ENCODE measurements around the gene TP53I3.

Gene TP53I3

DNA sequence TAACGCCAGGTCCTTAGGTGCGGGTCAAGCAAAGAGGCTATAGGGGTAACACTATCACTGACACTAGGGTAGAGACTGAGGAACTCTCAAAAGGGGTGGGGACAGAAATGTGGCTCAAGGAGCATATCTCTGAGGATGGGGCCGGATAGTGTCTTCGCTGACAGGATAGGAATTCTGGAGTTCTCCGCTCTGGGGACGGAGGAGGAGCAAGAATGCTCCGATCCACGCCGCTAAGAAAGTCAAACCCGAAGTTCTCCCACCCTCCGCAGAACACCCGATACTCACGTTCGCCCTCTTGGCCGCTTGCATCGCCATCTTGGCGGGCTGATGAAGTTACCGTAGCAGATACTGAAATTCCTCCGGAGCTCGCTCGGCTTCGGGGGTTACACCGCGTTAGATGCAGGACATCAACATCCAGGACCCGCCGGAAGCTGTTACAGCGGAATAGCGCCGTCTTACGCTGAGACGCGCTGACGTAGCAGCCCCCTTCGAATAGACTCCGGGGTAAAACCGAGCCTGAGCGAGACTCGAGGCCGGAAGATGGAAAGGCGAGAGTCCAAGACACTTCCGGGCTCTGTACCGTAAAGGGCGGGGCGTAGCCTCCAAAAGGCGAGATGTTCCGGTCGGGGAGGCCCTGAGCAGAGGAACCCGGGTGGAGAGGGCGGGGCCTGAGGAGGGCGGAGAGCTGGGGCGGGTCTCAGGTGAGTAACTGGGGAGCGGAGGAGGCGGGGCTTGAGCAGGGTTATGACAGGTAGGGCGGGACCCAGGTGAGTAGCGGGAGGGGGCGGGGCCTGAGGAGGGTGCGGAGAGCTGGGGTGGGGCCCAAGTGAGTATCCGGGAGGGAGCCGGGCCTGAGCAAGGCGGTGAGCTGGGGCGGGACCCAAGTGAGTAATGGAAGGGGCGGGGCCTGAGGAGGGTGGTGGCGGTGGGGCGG, 8.5 kb downstream of the TP53I3 start, which contains the start of gene SF3B6:
Gene SF3B6 (minus strand): TSS at position 412 of the 934 bp plus-strand sequence. CDS start 97 bp downstream, at position 315.
- peaks cover 26% of the 10 kb centered on the region for H3K36me3 ChIP-seq (ENCODE audit: insufficient read depth, low read length)
- H3K27ac ChIP-seq = peak within 1 kb of the TSS; percentile 88
- peak within 1 kb of the TSS; percentile 97 for H3K4me3 ChIP-seq
- peak; percentile 94 for DNase-seq (ENCODE audit: low read depth, low spot score)
- H3K9ac ChIP-seq (ENCODE audit: insufficient read length) = peak within 1 kb of the TSS; percentile 80
- TF ChIP-seq POLR2AphosphoS5 (IDR thresholded peaks at IDR 0.05; ENCODE audit: borderline replicate concordance, low read depth, low read length) (peak; percentile 93), EZH2 (IDR thresholded peaks at IDR 0.05) (no peak)
- H3K9me3 ChIP-seq (ENCODE audit: low read depth, low read length) = no peaks in the 10 kb centered on the region

- Histone ChIP-seq H3K9me3 (ENCODE audit: low read depth, low read length) (no peaks in the 10 kb centered on the region), H3K9ac (ENCODE audit: insufficient read length) (peak overlapping the region; percentile 80), H3K36me3 (ENCODE audit: insufficient read depth, low read length) (peaks cover 31% of the 10 kb centered on the region), H3K4me3 (peak overlapping the region; percentile 97), H3K27ac (no peak overlapping the region)
- no peak for DNase-seq (ENCODE audit: low read depth, low spot score)
- TF ChIP-seq FOXP2 (optimal IDR thresholded peaks at IDR 0.05; ENCODE audit: control extremely low read depth, extremely low read length, insufficient read depth) = no peak
- no peak for TF ChIP-seq POLR2AphosphoS5 (IDR thresholded peaks at IDR 0.05; ENCODE audit: borderline replicate concordance, low read depth, low read length)
- TF ChIP-seq EZH2 (IDR thresholded peaks at IDR 0.05) = no peak
These were observed 9.4 kb downstream of the TP53I3 start for GRCh38 chr2:24075259-24075658.

DNA sequence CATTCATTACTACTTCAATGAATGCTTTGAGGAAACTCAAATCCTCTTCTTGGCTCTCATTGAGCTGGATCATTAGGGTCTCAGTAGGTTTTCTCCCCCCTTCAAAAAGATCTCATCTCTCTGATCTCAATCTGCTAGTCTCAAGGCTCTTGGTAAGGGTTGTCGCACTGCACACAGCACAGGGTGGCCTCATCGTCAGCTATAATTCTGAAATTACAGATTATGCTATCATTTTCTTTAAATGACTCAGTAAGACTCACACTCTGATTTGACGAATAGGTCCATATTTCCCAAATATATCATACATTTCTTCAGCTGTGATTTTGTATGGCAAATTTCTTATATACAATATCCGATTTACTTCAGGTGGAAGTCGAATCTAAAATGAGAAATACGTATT, 10.8 kb downstream of the TP53I3 start:
- no peak overlapping the region for H3K27ac ChIP-seq
- no peak overlapping the region for H3K4me3 ChIP-seq
- H3K9ac ChIP-seq (ENCODE audit: insufficient read length) = no peak overlapping the region
- H3K9me3 ChIP-seq (ENCODE audit: low read depth, low read length) = no peaks in the 10 kb centered on the region
- peaks cover 45% of the 10 kb centered on the region for H3K36me3 ChIP-seq (ENCODE audit: insufficient read depth, low read length)
- TF ChIP-seq FOXP2 (optimal IDR thresholded peaks at IDR 0.05; ENCODE audit: control extremely low read depth, extremely low read length, insufficient read depth) = no peak
- TF ChIP-seq EZH2 (IDR thresholded peaks at IDR 0.05) = no peak
- TF ChIP-seq POLR2AphosphoS5 (IDR thresholded peaks at IDR 0.05; ENCODE audit: borderline replicate concordance, low read depth, low read length) = no peak
- no peak for DNase-seq (ENCODE audit: low read depth, low spot score)

DNA sequence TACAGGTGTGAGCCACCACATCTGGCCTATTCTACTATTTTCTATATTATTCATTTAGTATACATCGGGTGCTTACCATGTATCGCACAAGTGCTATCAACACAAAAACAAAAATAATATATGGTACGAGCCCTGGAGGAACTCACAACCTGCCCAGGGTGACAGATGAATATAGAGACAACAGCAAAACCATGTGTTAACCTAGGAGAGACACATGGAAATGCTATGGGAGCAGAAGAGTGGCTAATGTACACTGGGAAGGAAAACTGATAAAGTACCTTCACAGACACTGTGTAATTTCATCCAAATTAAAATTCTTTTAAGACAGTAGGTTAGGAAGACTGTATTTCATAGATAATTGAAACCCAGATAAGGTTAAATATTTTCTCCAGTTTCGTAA, 12.4 kb downstream of the TP53I3 start:
- TF ChIP-seq POLR2AphosphoS5 (IDR thresholded peaks at IDR 0.05; ENCODE audit: borderline replicate concordance, low read depth, low read length) (no peak), FOXP2 (optimal IDR thresholded peaks at IDR 0.05; ENCODE audit: control extremely low read depth, extremely low read length, insufficient read depth) (no peak), EZH2 (IDR thresholded peaks at IDR 0.05) (no peak)
- H3K9me3 ChIP-seq (ENCODE audit: low read depth, low read length) = no peaks in the 10 kb centered on the region
- H3K36me3 ChIP-seq (ENCODE audit: insufficient read depth, low read length) = peaks cover 60% of the 10 kb centered on the region
- H3K9ac ChIP-seq (ENCODE audit: insufficient read length) = no peak overlapping the region
- no peak overlapping the region for H3K4me3 ChIP-seq
- no peak overlapping the region for H3K27ac ChIP-seq
- DNase-seq (ENCODE audit: low read depth, low spot score) = no peak

- TF ChIP-seq EZH2 (IDR thresholded peaks at IDR 0.05) (no peak), POLR2AphosphoS5 (IDR thresholded peaks at IDR 0.05; ENCODE audit: borderline replicate concordance, low read depth, low read length) (no peak), FOXP2 (optimal IDR thresholded peaks at IDR 0.05; ENCODE audit: control extremely low read depth, extremely low read length, insufficient read depth) (no peak)
- no peak for DNase-seq (ENCODE audit: low read depth, low spot score)
- no peaks in the 10 kb centered on the region for H3K9me3 ChIP-seq (ENCODE audit: low read depth, low read length)
- H3K27ac ChIP-seq = no peak overlapping the region
- H3K9ac ChIP-seq (ENCODE audit: insufficient read length) = no peak overlapping the region
- H3K4me3 ChIP-seq = no peak overlapping the region
- peaks cover 40% of the 10 kb centered on the region for H3K36me3 ChIP-seq (ENCODE audit: insufficient read depth, low read length)
These were observed 19.3 kb downstream of the TP53I3 start for GRCh38 chr2:24065341-24065740.

DNA sequence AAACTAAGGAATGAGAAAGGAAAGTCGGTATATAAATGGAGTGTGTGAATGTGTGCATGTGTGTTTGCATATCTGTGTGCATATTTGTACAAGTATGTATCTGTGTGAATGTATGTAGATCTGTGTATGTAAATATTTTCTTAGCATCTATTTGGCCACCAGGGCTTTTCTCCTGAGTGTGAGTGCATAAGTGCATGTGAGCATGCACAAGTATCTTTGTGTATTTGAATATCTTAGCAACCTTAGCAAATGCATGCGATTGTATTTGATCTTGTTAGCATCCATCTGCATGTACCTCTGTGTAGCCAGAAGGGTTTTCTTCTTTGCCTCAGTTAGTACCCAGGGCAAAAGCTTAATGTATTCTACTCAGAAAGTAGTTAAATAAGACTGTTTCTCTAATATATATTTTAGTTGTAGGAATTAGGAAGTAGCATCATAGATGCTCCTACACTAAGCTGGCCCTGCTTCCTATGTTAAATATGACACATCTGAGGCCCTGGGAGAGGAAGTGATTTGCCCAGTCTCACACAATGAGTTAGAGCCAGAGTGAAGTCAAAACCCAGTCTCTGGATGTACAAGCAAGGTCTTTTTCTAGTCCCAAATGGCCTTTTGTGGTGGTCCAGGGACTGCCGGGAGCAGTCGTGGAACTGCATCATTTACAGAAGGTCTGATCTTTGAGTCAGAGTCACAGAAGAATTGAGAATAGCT, 25.9 kb downstream of the TP53I3 start:
- Histone ChIP-seq H3K9me3 (ENCODE audit: low read depth, low read length) (no peaks in the 10 kb centered on the region), H3K4me3 (no peak overlapping the region), H3K9ac (ENCODE audit: insufficient read length) (no peak overlapping the region), H3K36me3 (ENCODE audit: insufficient read depth, low read length) (no peaks in the 10 kb centered on the region), H3K27ac (no peak overlapping the region)
- DNase-seq (ENCODE audit: low read depth, low spot score) = no peak
- TF ChIP-seq POLR2AphosphoS5 (IDR thresholded peaks at IDR 0.05; ENCODE audit: borderline replicate concordance, low read depth, low read length) (no peak), EZH2 (IDR thresholded peaks at IDR 0.05) (no peak), FOXP2 (optimal IDR thresholded peaks at IDR 0.05; ENCODE audit: control extremely low read depth, extremely low read length, insufficient read depth) (no peak)

GRCh38 chr2:24055750-24056149, 28.9 kb downstream of the TP53I3 start:
- no peak overlapping the region for H3K9ac ChIP-seq (ENCODE audit: insufficient read length)
- H3K4me3 ChIP-seq = no peak overlapping the region
- TF ChIP-seq EZH2 (IDR thresholded peaks at IDR 0.05) = no peak
- TF ChIP-seq FOXP2 (optimal IDR thresholded peaks at IDR 0.05; ENCODE audit: control extremely low read depth, extremely low read length, insufficient read depth) = no peak
- no peak for TF ChIP-seq POLR2AphosphoS5 (IDR thresholded peaks at IDR 0.05; ENCODE audit: borderline replicate concordance, low read depth, low read length)
- no peaks in the 10 kb centered on the region for H3K36me3 ChIP-seq (ENCODE audit: insufficient read depth, low read length)
- H3K9me3 ChIP-seq (ENCODE audit: low read depth, low read length) = no peaks in the 10 kb centered on the region
- no peak overlapping the region for H3K27ac ChIP-seq
- DNase-seq (ENCODE audit: low read depth, low spot score) = no peak

DNA sequence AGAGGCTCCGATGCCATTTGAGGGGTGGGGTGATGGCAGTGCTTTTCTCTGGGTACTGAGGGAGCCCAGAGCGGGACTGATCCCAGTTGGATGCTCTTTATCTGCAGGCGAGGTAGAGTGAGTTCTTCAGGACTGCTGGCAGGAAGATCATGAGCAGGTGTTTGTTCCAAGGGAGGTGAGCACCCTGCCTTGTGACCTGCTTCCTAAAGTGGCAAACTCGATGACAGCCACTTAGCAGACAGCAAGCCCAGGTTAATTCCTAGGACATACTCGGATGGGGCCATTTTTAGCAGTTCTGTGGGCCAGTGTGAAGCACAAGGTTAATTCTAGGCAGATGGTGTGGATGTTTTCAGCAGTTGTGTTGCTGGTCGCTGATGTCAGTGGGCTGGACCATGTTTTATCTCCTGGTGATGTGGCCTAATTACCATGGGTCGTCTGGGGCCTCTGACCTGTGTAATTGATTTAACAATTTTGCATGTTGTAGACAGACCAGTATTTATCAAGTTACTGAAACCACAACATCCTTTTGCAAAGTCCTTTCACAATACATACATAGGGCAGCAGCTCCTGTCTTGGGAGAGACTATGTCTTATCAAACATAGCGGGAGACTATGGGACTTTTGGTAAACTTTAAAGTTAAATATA, 30.1 kb downstream of the TP53I3 start:
- TF ChIP-seq FOXP2 (optimal IDR thresholded peaks at IDR 0.05; ENCODE audit: control extremely low read depth, extremely low read length, insufficient read depth) (no peak), EZH2 (IDR thresholded peaks at IDR 0.05) (no peak), POLR2AphosphoS5 (IDR thresholded peaks at IDR 0.05; ENCODE audit: borderline replicate concordance, low read depth, low read length) (no peak)
- Histone ChIP-seq H3K9ac (ENCODE audit: insufficient read length) (no peak overlapping the region), H3K9me3 (ENCODE audit: low read depth, low read length) (no peaks in the 10 kb centered on the region), H3K36me3 (ENCODE audit: insufficient read depth, low read length) (no peaks in the 10 kb centered on the region), H3K27ac (no peak overlapping the region), H3K4me3 (no peak overlapping the region)
- DNase-seq (ENCODE audit: low read depth, low spot score) = no peak

All from SK-N-MC (cell line).